ENCODE results near the gene SLC35B2.

Gene SLC35B2

GRCh38 chr6:44219815-44220784 lies 37.2 kb downstream of the SLC35B2 start:
- DNase-seq, result no peak

DNA sequence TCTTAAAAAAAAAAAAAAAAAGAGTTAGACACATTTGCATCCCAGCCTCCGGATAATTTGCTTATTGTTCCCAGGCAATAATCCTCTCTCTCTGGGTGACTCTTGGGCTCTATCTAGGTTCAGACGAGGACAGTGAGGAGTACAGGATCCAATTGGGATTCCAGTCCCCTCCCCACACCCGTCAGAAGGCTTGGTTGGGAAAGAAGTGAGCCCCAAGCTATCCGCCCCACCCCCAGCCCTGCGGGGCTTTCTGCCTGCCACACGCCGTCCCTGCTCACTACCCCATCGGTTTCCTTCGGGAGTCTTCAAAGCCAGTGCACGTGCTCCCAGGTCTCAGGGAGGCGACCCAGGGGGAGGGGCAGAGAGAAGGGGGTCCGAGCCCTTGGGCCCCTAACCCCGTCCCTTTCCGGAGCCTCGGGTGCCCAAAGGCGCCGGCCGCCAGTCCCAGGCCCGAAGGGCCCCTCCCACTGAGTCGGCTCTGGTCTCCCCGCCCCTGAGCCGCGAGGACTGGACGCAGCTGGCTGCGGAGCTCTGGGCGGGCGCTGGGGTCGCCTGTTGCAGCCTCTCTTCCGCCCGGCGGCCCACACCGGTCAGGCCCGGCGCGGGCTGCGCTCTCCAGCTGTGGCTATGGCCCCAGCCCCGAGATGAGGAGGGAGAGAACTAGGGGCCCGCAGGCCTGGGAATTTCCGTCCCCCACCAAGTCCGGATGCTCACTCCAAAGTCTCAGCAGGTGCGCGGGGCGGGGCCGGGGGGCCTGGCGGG lies 38.1 kb downstream of the SLC35B2 start:
- peak; percentile 55 for DNase-seq

DNA sequence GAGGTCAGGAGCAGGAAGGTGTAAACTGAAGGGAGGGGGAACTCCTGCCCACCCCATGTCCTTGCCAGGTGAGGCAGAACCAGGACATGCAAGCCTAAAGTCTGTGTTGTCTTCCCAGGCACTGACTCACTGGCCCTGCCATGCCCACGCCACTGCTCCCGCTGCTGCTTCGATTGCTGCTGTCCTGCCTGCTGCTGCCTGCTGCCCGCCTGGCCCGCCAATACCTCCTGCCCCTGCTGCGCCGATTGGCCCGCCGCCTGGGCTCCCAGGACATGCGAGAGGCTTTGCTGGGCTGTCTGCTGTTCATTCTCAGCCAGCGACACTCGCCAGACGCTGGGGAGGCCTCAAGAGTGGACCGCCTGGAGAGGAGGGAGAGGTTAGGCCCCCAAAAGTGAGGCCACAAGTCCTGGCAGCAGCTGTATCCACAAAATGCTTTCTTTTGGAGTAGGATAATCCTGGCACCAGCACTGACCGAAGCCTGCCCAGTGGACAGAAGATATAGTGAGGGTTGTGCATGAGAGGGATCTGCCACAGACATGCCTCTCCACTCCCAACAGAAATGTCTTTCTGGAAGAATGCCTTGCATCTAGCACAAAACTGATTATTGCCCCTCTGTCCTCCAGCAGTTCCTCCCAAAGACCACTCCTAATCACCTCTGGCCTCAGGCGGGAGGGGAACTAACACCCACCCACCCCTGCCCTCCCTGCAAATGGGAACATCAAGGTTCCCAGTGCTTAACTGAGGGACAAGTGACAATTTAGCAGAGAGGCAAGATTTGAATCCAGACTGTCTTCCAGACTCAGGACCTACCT lies 39.8 kb downstream of the SLC35B2 start:
- no peak for DNase-seq

GRCh38 chr6:44216677-44217331 lies 40.5 kb downstream of the SLC35B2 start, which contains the start of gene MYMX:
Gene MYMX (plus strand): TSS chr6:44216926. CDS start chr6:44217472, 546 bp downstream.
- DNase-seq, result no peak

- no peak for DNase-seq
These were observed 43.0 kb downstream of the SLC35B2 start for GRCh38 chr6:44214307-44214706.

GRCh38 chr6:44211284-44211683 lies 46.0 kb downstream of the SLC35B2 start:
- DNase-seq, result no peak

GRCh38 chr6:44207966-44208365 lies 49.4 kb downstream of the SLC35B2 start:
- DNase-seq, result no peak

Measured in hematopoietic multipotent progenitor cell treated with erythropoietin and hydrocortisone succinate and interleukin-3 and kit ligand, for 8 days (in vitro differentiated cells).